Hematopoietic multipotent progenitor cell treated with erythropoietin and hydrocortisone succinate and interleukin-3 and kit ligand, for 6 days (in vitro differentiated cells): Measurements from ENCODE around the gene FOXK1.

ENCODE experiments used
- DNase-seq: peaks from one replicate; pipeline ENCODE4 v3.0.0-alpha.2; 2015

FOXK1 gene

GRCh38 chr7:4768597-4769569 is 86.8 kb downstream of the FOXK1 start:
- no peak for DNase-seq

GRCh38 chr7:4769761-4770160 is 87.7 kb downstream of the FOXK1 start:
- DNase-seq: peak; percentile 14

- DNase-seq: no peak
Measured at GRCh38 chr7:4770886-4771285, 88.8 kb downstream of the FOXK1 start.

- no peak for DNase-seq
Measured at GRCh38 chr7:4771737-4772136, 89.6 kb downstream of the FOXK1 start.

- DNase-seq: no peak
Measured at GRCh38 chr7:4772306-4772705, 90.2 kb downstream of the FOXK1 start.

GRCh38 chr7:4774007-4774406 is 91.9 kb downstream of the FOXK1 start:
- DNase-seq: no peak

GRCh38 chr7:4774658-4775249 is 92.7 kb downstream of the FOXK1 start:
- DNase-seq: peak; percentile 68

GRCh38 chr7:4775250-4775847 is 93.3 kb downstream of the FOXK1 start, which contains the start of gene AP5Z1:
Gene AP5Z1, plus strand, starts transcription at chr7:4775623. Its CDS starts 93 bp downstream, at chr7:4775716.
- DNase-seq: peak; percentile 98

- DNase-seq: peak; percentile 72
Measured at GRCh38 chr7:4775848-4776623, 93.9 kb downstream of the FOXK1 start.

- no peak for DNase-seq
Measured at GRCh38 chr7:4779118-4779517, 97.0 kb downstream of the FOXK1 start.

GRCh38 chr7:4781366-4782069 is 99.4 kb downstream of the FOXK1 start:
- no peak for DNase-seq

GRCh38 chr7:4782333-4783291 is 100.5 kb downstream of the FOXK1 start:
- no peak for DNase-seq

- no peak for DNase-seq
Measured at GRCh38 chr7:4783292-4783652, 101.2 kb downstream of the FOXK1 start.

GRCh38 chr7:4783762-4784351 is 101.8 kb downstream of the FOXK1 start:
- DNase-seq: no peak

- no peak for DNase-seq
Measured at GRCh38 chr7:4784799-4785198, 102.7 kb downstream of the FOXK1 start.

GRCh38 chr7:4785371-4785770 is 103.3 kb downstream of the FOXK1 start:
- no peak for DNase-seq

- no peak for DNase-seq
Measured at GRCh38 chr7:4786015-4786414, 103.9 kb downstream of the FOXK1 start.

GRCh38 chr7:4787541-4787940 is 105.4 kb downstream of the FOXK1 start:
- DNase-seq: no peak

- DNase-seq: no peak
Measured at GRCh38 chr7:4787947-4788626, 106.0 kb downstream of the FOXK1 start.

- no peak for DNase-seq
Measured at GRCh38 chr7:4788627-4789189, 106.6 kb downstream of the FOXK1 start.
